Astrocyte (in vitro differentiated cells and primary cell): ENCODE data around the gene ACSF3. TPM values are rescaled to one million over a fixed set of nuclear protein-coding genes. Genes with fewer than 3 reads are reported as not detected.

Experiments
- DNase-seq: peaks from one replicate; pipeline ENCODE4 v3.0.0-alpha.2; 2010; ENCODE audit warnings: low read depth
- FAIRE-seq: peaks from 2 replicates; lab custom pipeline; 2011; peaks lifted over from hg19 to GRCh38; lab: Jason Lieb, UNC
- H2AFZ ChIP-seq: 2 replicates; pipeline ENCODE4 v1.6.0; 2012; ENCODE audit warnings: low read depth, low read length, inconsistent platforms
- H3K27ac ChIP-seq: 2 replicates; pipeline ENCODE4 v1.5.1; 2011; ENCODE audit warnings: low read depth, low read length, inconsistent platforms
- H3K27me3 ChIP-seq: 2 replicates; pipeline ENCODE4 v1.6.0; 2011; ENCODE audit warnings: low read length, inconsistent platforms; ENCODE audit not compliant: insufficient read depth
- H3K36me3 ChIP-seq: 2 replicates; pipeline ENCODE4 v1.5.1; 2011; ENCODE audit warnings: low read length, inconsistent platforms; ENCODE audit not compliant: insufficient read depth
- H3K4me1 ChIP-seq: 2 replicates; pipeline ENCODE4 v1.5.1; 2011; ENCODE audit warnings: low read length, inconsistent platforms; ENCODE audit not compliant: insufficient read depth
- H3K4me2 ChIP-seq: 2 replicates; pipeline ENCODE4 v1.6.0; 2012; ENCODE audit warnings: low read length, inconsistent platforms
- H3K4me3 ChIP-seq: 2 replicates; pipeline ENCODE4 v1.5.1; 2011; ENCODE audit warnings: low read depth, mild to moderate bottlenecking, low read length, inconsistent platforms; ENCODE audit not compliant: insufficient read depth
- H3K79me2 ChIP-seq: 2 replicates; pipeline ENCODE4 v1.6.0; 2012; ENCODE audit warnings: mild to moderate bottlenecking, low read length, inconsistent platforms; ENCODE audit not compliant: insufficient read depth
- H3K9ac ChIP-seq: 2 replicates; pipeline ENCODE4 v1.6.0; 2012; ENCODE audit warnings: mild to moderate bottlenecking, low read length, inconsistent platforms
- H3K9me3 ChIP-seq: 2 replicates; pipeline ENCODE4 v1.5.1; 2012; ENCODE audit warnings: low read depth, mild to moderate bottlenecking, low read length, inconsistent platforms; ENCODE audit not compliant: insufficient read depth
- H4K20me1 ChIP-seq: 2 replicates; pipeline ENCODE4 v1.6.0; 2012; ENCODE audit warnings: low read length, inconsistent platforms; ENCODE audit not compliant: insufficient read depth
- H3K27ac Mint-ChIP-seq: one replicate; pipeline ENCODE4 v1.8.0; 2021; ENCODE audit warnings: mild to moderate bottlenecking, mixed read lengths; ENCODE audit not compliant: unreplicated experiment
- H3K27me3 Mint-ChIP-seq: one replicate; pipeline ENCODE4 v1.8.0; 2021; ENCODE audit warnings: low read depth, mixed read lengths; ENCODE audit not compliant: unreplicated experiment
- H3K36me3 Mint-ChIP-seq: one replicate; pipeline ENCODE4 v1.8.0; 2021; ENCODE audit warnings: low read depth, mixed read lengths; ENCODE audit not compliant: unreplicated experiment
- H3K4me1 Mint-ChIP-seq: one replicate; pipeline ENCODE4 v1.8.0; 2021; ENCODE audit warnings: low read depth, mixed read lengths; ENCODE audit not compliant: unreplicated experiment
- H3K4me3 Mint-ChIP-seq: one replicate; pipeline ENCODE4 v1.8.0; 2021; ENCODE audit warnings: mild to moderate bottlenecking, moderate library complexity, mixed read lengths; ENCODE audit not compliant: unreplicated experiment
- H3K9me3 Mint-ChIP-seq: one replicate; pipeline ENCODE4 v1.8.0; 2021; ENCODE audit warnings: mild to moderate bottlenecking, mixed read lengths; ENCODE audit not compliant: unreplicated experiment
- EZH2 ChIP-seq: IDR thresholded peaks from 2 replicates; pipeline ENCODE4 v1.6.1; 2012; ENCODE audit warnings: mild to moderate bottlenecking, low read length, inconsistent platforms; ENCODE audit not compliant: insufficient read depth
- total RNA-seq: library from RNA; stranded (reverse); gene quantifications from 2 replicates; pipeline ENCODE4 v1.2.1, GENCODE V29; 2021
- TF ChIP-seq, protein P1 (sequence below): IDR thresholded peaks from 2 replicates; pipeline ENCODE4 v1.5.1; 2011; ENCODE audit warnings: low read depth, mild to moderate bottlenecking, inconsistent platforms, low read length, moderate library complexity; ENCODE audit not compliant: insufficient read depth

The ACSF3 gene
- total RNA-seq, 1 donor from 2014 or later = 17.0 TPM

GRCh38 chr16:89076159-89076558 lies 17.5 kb upstream of the ACSF3 start:
- peaks cover 17% of the 10 kb centered on the region for H3K9me3 ChIP-seq
- H3K27me3 Mint-ChIP-seq = peaks cover 18% of the 10 kb centered on the region
- H3K9me3 Mint-ChIP-seq = no peaks in the 10 kb centered on the region
- H3K4me3 ChIP-seq = no peak overlapping the region
- H3K27ac Mint-ChIP-seq = no peak overlapping the region
- H3K4me1 Mint-ChIP-seq = peaks cover under 1% of the 10 kb centered on the region
- no peak overlapping the region for H2AFZ ChIP-seq
- no peaks in the 10 kb centered on the region for H4K20me1 ChIP-seq
- H3K4me1 ChIP-seq = no peaks in the 10 kb centered on the region
- H3K9ac ChIP-seq = no peak overlapping the region
- DNase-seq (no peak), FAIRE-seq (no peak)
- H3K4me3 Mint-ChIP-seq = no peak overlapping the region
- H3K4me2 ChIP-seq = no peak overlapping the region
- no peaks in the 10 kb centered on the region for H3K27me3 ChIP-seq
- no peak overlapping the region for H3K27ac ChIP-seq
- no peaks in the 10 kb centered on the region for H3K79me2 ChIP-seq
- TF ChIP-seq, protein P1, sequence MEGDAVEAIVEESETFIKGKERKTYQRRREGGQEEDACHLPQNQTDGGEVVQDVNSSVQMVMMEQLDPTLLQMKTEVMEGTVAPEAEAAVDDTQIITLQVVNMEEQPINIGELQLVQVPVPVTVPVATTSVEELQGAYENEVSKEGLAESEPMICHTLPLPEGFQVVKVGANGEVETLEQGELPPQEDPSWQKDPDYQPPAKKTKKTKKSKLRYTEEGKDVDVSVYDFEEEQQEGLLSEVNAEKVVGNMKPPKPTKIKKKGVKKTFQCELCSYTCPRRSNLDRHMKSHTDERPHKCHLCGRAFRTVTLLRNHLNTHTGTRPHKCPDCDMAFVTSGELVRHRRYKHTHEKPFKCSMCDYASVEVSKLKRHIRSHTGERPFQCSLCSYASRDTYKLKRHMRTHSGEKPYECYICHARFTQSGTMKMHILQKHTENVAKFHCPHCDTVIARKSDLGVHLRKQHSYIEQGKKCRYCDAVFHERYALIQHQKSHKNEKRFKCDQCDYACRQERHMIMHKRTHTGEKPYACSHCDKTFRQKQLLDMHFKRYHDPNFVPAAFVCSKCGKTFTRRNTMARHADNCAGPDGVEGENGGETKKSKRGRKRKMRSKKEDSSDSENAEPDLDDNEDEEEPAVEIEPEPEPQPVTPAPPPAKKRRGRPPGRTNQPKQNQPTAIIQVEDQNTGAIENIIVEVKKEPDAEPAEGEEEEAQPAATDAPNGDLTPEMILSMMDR = no peak
- TF ChIP-seq EZH2 = no peak
- no peaks in the 10 kb centered on the region for H3K36me3 Mint-ChIP-seq
- H3K36me3 ChIP-seq = no peaks in the 10 kb centered on the region

DNA sequence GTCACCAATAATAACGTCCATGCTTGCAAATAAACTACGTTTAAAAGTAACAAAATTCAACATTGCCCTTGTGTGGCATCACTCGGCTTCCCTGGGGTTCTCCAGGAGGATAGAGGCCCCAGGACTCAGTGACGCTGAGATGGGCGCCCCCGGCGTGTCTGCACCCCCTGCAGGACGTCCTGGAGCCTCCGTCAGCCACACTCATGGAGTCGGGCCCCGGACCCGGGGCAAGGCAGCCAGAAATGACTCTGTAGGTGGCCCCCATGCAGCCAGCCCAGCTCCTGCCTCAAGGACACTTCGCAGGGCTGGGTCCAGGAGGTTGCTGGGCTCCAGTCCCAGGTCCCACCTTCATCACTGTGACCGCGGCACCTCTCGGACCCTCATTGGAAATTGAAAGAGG lies 16.6 kb upstream of the ACSF3 start:
- Mint-ChIP-seq H3K9me3 (no peaks in the 10 kb centered on the region), H3K4me3 (no peak overlapping the region), H3K27me3 (peaks cover 22% of the 10 kb centered on the region), H3K36me3 (no peaks in the 10 kb centered on the region), H3K4me1 (peaks cover 1% of the 10 kb centered on the region), H3K27ac (no peak overlapping the region)
- Histone ChIP-seq H3K79me2 (no peaks in the 10 kb centered on the region), H3K36me3 (no peaks in the 10 kb centered on the region), H3K9me3 (peaks cover 17% of the 10 kb centered on the region), H3K4me2 (no peak overlapping the region), H3K27ac (no peak overlapping the region), H3K9ac (no peak overlapping the region), H4K20me1 (no peaks in the 10 kb centered on the region), H2AFZ (no peak overlapping the region), H3K27me3 (no peaks in the 10 kb centered on the region), H3K4me1 (no peaks in the 10 kb centered on the region), H3K4me3 (no peak overlapping the region)
- DNase-seq = no peak
- FAIRE-seq = no peak
- TF ChIP-seq, protein P1 = no peak
- TF ChIP-seq EZH2 = no peak

- Histone ChIP-seq H3K9me3 (peaks cover 17% of the 10 kb centered on the region), H3K4me2 (no peak overlapping the region), H4K20me1 (no peaks in the 10 kb centered on the region), H3K36me3 (no peaks in the 10 kb centered on the region), H3K27me3 (no peaks in the 10 kb centered on the region), H3K79me2 (no peaks in the 10 kb centered on the region), H3K27ac (no peak overlapping the region), H3K4me3 (no peak overlapping the region), H3K4me1 (no peaks in the 10 kb centered on the region), H3K9ac (no peak overlapping the region), H2AFZ (no peak overlapping the region)
- Mint-ChIP-seq H3K27me3 (peaks cover 22% of the 10 kb centered on the region), H3K9me3 (no peaks in the 10 kb centered on the region), H3K4me1 (peaks cover 1% of the 10 kb centered on the region), H3K36me3 (no peaks in the 10 kb centered on the region), H3K27ac (no peak overlapping the region), H3K4me3 (no peak overlapping the region)
- FAIRE-seq = no peak
- DNase-seq = no peak
- no peak for TF ChIP-seq EZH2
- TF ChIP-seq, protein P1 = no peak
Observed at GRCh38 chr16:89078172-89078571, 15.5 kb upstream of the ACSF3 start.
